T-helper 2 cell treated with Interferon-gamma antibody and Interleukin-4, amounts not matched to agents 5 μg/mL and 100 μg/mL, for 36 hours (primary cell): ENCODE measurements around the gene ZMYND11.

Experiments used
- DNase-seq: peaks from one replicate; pipeline ENCODE4 v3.0.0; 2021; ENCODE audit warnings: low spot score
- H3K27ac Mint-ChIP-seq: one replicate; pipeline ENCODE4 v1.8.0; 2021; ENCODE audit warnings: mild to moderate bottlenecking, mixed read lengths
- H3K27me3 Mint-ChIP-seq: one replicate; pipeline ENCODE4 v1.8.0; 2021; ENCODE audit warnings: low read depth, mixed read lengths
- H3K36me3 Mint-ChIP-seq: one replicate; pipeline ENCODE4 v1.8.0; 2021; ENCODE audit warnings: low read depth, mixed read lengths
- H3K4me1 Mint-ChIP-seq: one replicate; pipeline ENCODE4 v1.8.0; 2021; ENCODE audit warnings: low read depth, mixed read lengths
- H3K4me3 Mint-ChIP-seq: one replicate; pipeline ENCODE4 v1.8.0; 2022; ENCODE audit warnings: mild to moderate bottlenecking, moderate library complexity, mixed read lengths
- H3K9me3 Mint-ChIP-seq: one replicate; pipeline ENCODE4 v1.8.0; 2021; ENCODE audit warnings: mixed read lengths

Gene ZMYND11

GRCh38 chr10:228366-228765, 93.1 kb downstream of the ZMYND11 start:
- Mint-ChIP-seq H3K36me3 (no peaks in the 10 kb centered on the region), H3K27me3 (no peaks in the 10 kb centered on the region), H3K27ac (no peak overlapping the region), H3K4me1 (peaks cover 4% of the 10 kb centered on the region), H3K4me3 (no peak overlapping the region), H3K9me3 (no peaks in the 10 kb centered on the region)
- no peak for DNase-seq

- no peak for DNase-seq
- Mint-ChIP-seq H3K4me3 (no peak overlapping the region), H3K27ac (no peak overlapping the region), H3K27me3 (no peaks in the 10 kb centered on the region), H3K4me1 (peaks cover 4% of the 10 kb centered on the region), H3K9me3 (no peaks in the 10 kb centered on the region), H3K36me3 (no peaks in the 10 kb centered on the region)
Measured at GRCh38 chr10:230758-231157, 95.5 kb downstream of the ZMYND11 start.

GRCh38 chr10:232061-232460, 96.8 kb downstream of the ZMYND11 start:
- peaks cover 8% of the 10 kb centered on the region for H3K4me1 Mint-ChIP-seq
- no peaks in the 10 kb centered on the region for H3K9me3 Mint-ChIP-seq
- DNase-seq, result no peak
- H3K4me3 Mint-ChIP-seq, result no peak overlapping the region
- no peak overlapping the region for H3K27ac Mint-ChIP-seq
- no peaks in the 10 kb centered on the region for H3K36me3 Mint-ChIP-seq
- no peaks in the 10 kb centered on the region for H3K27me3 Mint-ChIP-seq

- no peaks in the 10 kb centered on the region for H3K27me3 Mint-ChIP-seq
- H3K9me3 Mint-ChIP-seq, result no peaks in the 10 kb centered on the region
- H3K4me3 Mint-ChIP-seq, result no peak overlapping the region
- no peaks in the 10 kb centered on the region for H3K36me3 Mint-ChIP-seq
- no peak overlapping the region for H3K27ac Mint-ChIP-seq
- peaks cover 8% of the 10 kb centered on the region for H3K4me1 Mint-ChIP-seq
- DNase-seq, result no peak
Measured at GRCh38 chr10:232878-233277, 97.6 kb downstream of the ZMYND11 start.

- no peak overlapping the region for H3K4me3 Mint-ChIP-seq
- H3K27me3 Mint-ChIP-seq, result no peaks in the 10 kb centered on the region
- H3K36me3 Mint-ChIP-seq, result no peaks in the 10 kb centered on the region
- no peak for DNase-seq
- H3K9me3 Mint-ChIP-seq, result no peaks in the 10 kb centered on the region
- H3K4me1 Mint-ChIP-seq, result peaks cover 4% of the 10 kb centered on the region
- no peak overlapping the region for H3K27ac Mint-ChIP-seq
Measured at GRCh38 chr10:234708-235406, 99.6 kb downstream of the ZMYND11 start.

- DNase-seq, result no peak
- H3K27ac Mint-ChIP-seq, result no peak overlapping the region
- H3K4me3 Mint-ChIP-seq, result no peak overlapping the region
- no peaks in the 10 kb centered on the region for H3K36me3 Mint-ChIP-seq
- no peaks in the 10 kb centered on the region for H3K9me3 Mint-ChIP-seq
- peaks cover 4% of the 10 kb centered on the region for H3K4me1 Mint-ChIP-seq
- H3K27me3 Mint-ChIP-seq, result no peaks in the 10 kb centered on the region
Measured at GRCh38 chr10:235915-236314, 100.7 kb downstream of the ZMYND11 start.

GRCh38 chr10:239109-239508, 103.9 kb downstream of the ZMYND11 start:
- peaks cover 4% of the 10 kb centered on the region for H3K4me1 Mint-ChIP-seq
- H3K9me3 Mint-ChIP-seq, result no peaks in the 10 kb centered on the region
- H3K4me3 Mint-ChIP-seq, result no peak overlapping the region
- H3K27ac Mint-ChIP-seq, result no peak overlapping the region
- H3K36me3 Mint-ChIP-seq, result peaks cover 1% of the 10 kb centered on the region
- H3K27me3 Mint-ChIP-seq, result no peaks in the 10 kb centered on the region
- DNase-seq, result no peak

- no peak for DNase-seq
- no peak overlapping the region for H3K27ac Mint-ChIP-seq
- H3K4me1 Mint-ChIP-seq, result no peaks in the 10 kb centered on the region
- peaks cover 3% of the 10 kb centered on the region for H3K36me3 Mint-ChIP-seq
- no peaks in the 10 kb centered on the region for H3K9me3 Mint-ChIP-seq
- no peaks in the 10 kb centered on the region for H3K27me3 Mint-ChIP-seq
- H3K4me3 Mint-ChIP-seq, result no peak overlapping the region
Measured at GRCh38 chr10:241451-241850, 106.2 kb downstream of the ZMYND11 start.

GRCh38 chr10:241966-242643, 106.8 kb downstream of the ZMYND11 start:
- H3K4me3 Mint-ChIP-seq, result no peak overlapping the region
- H3K4me1 Mint-ChIP-seq, result no peaks in the 10 kb centered on the region
- H3K36me3 Mint-ChIP-seq, result peaks cover 9% of the 10 kb centered on the region

GRCh38 chr10:244227-244626, 109.0 kb downstream of the ZMYND11 start:
- H3K36me3 Mint-ChIP-seq, result peaks cover 18% of the 10 kb centered on the region
- no peaks in the 10 kb centered on the region for H3K27me3 Mint-ChIP-seq
- H3K27ac Mint-ChIP-seq, result no peak overlapping the region
- H3K4me3 Mint-ChIP-seq, result no peak overlapping the region
- no peak for DNase-seq
- no peaks in the 10 kb centered on the region for H3K9me3 Mint-ChIP-seq
- H3K4me1 Mint-ChIP-seq, result no peaks in the 10 kb centered on the region

More at GRCh38 chr10:241966-242643, 106.8 kb downstream of the ZMYND11 start:
- no peak overlapping the region for H3K27ac Mint-ChIP-seq
- DNase-seq, result no peak
- no peaks in the 10 kb centered on the region for H3K27me3 Mint-ChIP-seq
- H3K9me3 Mint-ChIP-seq, result no peaks in the 10 kb centered on the region

- Mint-ChIP-seq H3K27me3 (no peaks in the 10 kb centered on the region), H3K36me3 (peaks cover 34% of the 10 kb centered on the region), H3K4me3 (no peak overlapping the region), H3K27ac (no peak overlapping the region), H3K4me1 (no peaks in the 10 kb centered on the region), H3K9me3 (no peaks in the 10 kb centered on the region)
- no peak for DNase-seq
Measured at GRCh38 chr10:246431-246830, 111.2 kb downstream of the ZMYND11 start.

GRCh38 chr10:247480-247879, 112.2 kb downstream of the ZMYND11 start:
- no peak for DNase-seq
- H3K4me1 Mint-ChIP-seq, result no peaks in the 10 kb centered on the region
- no peak overlapping the region for H3K27ac Mint-ChIP-seq
- H3K27me3 Mint-ChIP-seq, result no peaks in the 10 kb centered on the region
- H3K9me3 Mint-ChIP-seq, result no peaks in the 10 kb centered on the region
- no peak overlapping the region for H3K4me3 Mint-ChIP-seq
- H3K36me3 Mint-ChIP-seq, result peaks cover 36% of the 10 kb centered on the region

GRCh38 chr10:248307-248706, 113.1 kb downstream of the ZMYND11 start:
- Mint-ChIP-seq H3K36me3 (peaks cover 34% of the 10 kb centered on the region), H3K27ac (no peak overlapping the region), H3K4me1 (no peaks in the 10 kb centered on the region), H3K9me3 (no peaks in the 10 kb centered on the region), H3K27me3 (no peaks in the 10 kb centered on the region), H3K4me3 (no peak overlapping the region)
- no peak for DNase-seq

GRCh38 chr10:251982-252582, 116.8 kb downstream of the ZMYND11 start:
- no peak overlapping the region for H3K4me3 Mint-ChIP-seq
- no peaks in the 10 kb centered on the region for H3K27me3 Mint-ChIP-seq
- H3K9me3 Mint-ChIP-seq, result no peaks in the 10 kb centered on the region
- no peak overlapping the region for H3K27ac Mint-ChIP-seq
- H3K4me1 Mint-ChIP-seq, result no peaks in the 10 kb centered on the region
- H3K36me3 Mint-ChIP-seq, result peaks cover 29% of the 10 kb centered on the region
- no peak for DNase-seq
